ENCODE measurements around the gene NRCAM.

Gene NRCAM

DNA sequence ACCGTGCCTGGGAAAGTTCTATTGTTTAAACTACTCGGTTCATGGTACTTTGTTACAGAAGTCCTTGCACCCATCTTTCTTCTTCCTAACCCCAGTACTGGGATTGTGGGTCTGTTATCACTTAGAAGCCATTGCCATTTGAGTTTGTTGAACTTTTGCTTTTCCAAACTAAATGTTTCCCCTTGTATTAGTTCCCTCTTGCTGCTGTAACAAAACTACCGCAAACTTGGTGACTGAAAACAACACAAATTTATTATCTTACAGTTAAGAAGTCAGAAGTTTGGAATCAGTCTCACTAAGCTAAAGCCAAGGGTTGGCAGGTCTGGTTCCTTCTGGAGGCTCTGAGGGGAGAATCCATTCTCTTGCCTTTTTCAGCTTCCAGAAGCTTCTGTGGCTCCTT lies 319.2 kb downstream of the NRCAM start:
- in situ Hi-C loops (cut with HindIII; ENCODE audit: low sequenced_read_pairs), result no loop called here

DNA sequence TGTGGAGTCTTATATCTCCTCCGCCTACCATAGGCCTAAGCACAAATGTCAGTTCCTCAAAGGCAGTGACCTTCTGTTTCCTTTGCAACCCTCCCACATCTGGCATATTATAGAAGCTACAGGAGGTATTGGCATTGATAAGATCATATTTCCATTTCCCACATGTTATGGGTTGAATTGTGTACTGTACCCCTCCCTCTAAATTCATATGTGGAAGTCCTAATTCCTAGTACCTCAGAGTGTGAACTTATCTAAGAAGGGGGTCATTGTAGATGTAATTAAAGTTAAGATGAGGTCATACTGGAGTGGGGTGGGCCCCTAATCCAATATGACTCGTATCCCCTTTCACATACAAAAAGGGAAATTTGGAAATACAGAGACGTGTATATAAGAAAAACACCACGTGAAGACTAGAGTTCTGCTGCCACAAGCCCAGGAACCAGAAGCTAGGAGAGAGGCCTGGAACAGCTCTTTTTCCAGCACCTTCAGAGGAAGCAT lies 320.0 kb downstream of the NRCAM start:
- in situ Hi-C loops (cut with HindIII; ENCODE audit: low sequenced_read_pairs), result no loop called here

DNA sequence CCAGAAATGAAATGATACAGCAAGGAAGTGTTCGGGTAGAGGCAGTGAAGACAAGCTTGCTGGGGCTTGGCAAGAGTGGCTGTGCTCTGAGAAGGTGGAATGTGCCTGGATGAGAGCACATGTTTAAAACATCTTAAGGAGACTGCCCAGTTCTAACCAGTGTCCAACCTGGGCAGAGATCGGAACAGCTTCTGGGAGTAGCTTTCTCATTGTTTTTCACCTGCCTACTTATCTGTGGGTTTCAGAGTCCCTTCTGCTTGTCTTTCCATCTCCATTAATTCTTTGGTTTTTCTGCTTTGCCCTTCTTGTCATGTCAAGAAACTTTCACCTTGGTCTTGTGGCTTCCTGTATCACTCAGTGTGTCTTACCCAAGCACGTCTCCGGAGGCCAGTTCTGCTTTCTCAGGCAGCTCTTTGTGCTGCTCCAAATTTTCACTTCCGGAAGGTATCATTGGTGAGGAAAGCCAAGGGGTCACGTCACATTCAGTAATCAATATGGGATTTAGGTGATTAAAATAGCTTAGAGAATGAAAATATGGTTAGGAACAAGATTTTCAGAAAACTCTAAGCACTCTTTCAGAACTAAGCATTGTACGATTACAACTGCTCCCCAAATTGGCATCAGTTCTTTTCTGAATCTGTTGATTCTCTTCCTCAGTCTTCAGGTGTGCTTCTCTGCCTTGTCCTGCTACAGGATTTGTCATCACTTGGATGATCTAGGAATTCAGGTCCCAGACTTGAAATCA lies 320.6 kb downstream of the NRCAM start:
- in situ Hi-C loops (cut with HindIII; ENCODE audit: low sequenced_read_pairs), result no loop called here

DNA sequence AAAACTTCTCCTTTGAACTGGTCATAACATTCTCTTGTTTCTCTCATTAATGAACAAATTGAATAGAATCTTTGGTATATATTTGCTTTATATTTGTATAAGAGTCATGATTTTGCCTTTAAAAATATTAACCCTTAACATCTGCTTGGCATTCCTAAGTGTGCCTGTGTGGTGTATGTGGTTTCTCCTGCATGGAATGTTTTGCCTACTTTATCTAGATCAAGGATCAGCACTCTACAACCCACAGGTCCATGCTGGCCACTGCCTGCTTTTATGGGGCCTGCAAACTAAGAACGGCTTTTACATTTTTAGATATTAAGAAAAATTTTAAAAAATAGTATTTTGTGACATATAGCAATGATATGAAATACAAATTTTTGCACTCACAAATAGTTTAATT lies 321.8 kb downstream of the NRCAM start:
- in situ Hi-C loops (cut with HindIII; ENCODE audit: low sequenced_read_pairs), result no loop called here

DNA sequence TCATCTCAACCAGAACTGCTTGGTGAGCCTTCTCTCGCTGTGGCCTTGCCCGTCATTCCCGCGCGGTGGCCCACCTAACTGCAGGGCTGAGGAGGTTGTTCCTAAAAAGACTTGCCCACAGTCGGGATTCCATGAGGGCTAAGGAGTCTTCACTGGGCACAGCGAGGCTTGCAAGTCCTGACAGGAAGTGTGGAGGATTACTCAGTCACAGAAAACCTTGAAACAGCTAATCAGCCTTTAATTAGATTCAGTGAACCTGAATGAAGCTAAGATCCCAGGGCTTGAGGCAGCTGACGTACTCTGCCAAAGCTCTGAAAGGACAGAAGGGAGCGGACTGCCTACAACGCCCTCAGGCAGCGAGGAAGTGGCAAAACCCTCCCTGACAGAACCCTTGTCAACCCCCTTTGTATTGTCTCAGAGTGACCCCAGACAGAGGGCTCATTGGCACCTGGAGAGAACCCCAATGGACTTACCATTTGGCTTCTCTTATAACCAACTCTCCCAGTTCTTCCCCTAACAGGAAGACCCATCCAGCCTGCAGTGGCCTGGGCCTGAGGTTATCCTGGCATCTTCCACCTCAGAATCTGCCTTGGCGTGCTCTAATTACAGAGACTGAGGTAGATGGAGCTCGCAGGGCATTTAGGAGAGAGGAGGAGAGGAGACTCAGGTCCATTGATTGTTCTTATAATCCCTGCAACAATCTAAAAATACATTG lies 323.5 kb downstream of the NRCAM start:
- in situ Hi-C loops (cut with HindIII; ENCODE audit: low sequenced_read_pairs), result no loop called here

DNA sequence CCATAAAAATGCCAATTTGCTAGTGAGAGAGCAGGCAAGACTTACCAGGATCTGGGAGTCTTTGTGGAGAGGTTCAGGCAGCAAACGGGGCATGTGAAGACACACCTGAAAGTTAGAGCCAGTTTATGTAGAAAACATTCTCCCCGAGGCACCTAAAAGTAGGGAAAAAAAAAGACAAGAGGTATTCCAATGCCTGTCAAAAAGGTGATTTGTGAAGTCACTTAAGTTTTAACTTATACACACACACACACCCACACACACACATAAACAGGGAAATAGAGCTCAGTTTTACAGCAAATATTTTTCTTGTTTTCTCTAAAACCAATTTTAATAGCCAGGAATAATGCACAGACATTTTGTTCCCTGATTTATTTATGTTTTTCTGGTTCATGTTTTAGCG lies 326.0 kb downstream of the NRCAM start, which contains the start of gene LAMB4:
Gene LAMB4 (minus strand): TSS at position 101 of the 400 bp plus-strand sequence. CDS start 7,197 bp downstream, outside the sequence.
- in situ Hi-C loops (cut with HindIII; ENCODE audit: low sequenced_read_pairs), result no loop called here

DNA sequence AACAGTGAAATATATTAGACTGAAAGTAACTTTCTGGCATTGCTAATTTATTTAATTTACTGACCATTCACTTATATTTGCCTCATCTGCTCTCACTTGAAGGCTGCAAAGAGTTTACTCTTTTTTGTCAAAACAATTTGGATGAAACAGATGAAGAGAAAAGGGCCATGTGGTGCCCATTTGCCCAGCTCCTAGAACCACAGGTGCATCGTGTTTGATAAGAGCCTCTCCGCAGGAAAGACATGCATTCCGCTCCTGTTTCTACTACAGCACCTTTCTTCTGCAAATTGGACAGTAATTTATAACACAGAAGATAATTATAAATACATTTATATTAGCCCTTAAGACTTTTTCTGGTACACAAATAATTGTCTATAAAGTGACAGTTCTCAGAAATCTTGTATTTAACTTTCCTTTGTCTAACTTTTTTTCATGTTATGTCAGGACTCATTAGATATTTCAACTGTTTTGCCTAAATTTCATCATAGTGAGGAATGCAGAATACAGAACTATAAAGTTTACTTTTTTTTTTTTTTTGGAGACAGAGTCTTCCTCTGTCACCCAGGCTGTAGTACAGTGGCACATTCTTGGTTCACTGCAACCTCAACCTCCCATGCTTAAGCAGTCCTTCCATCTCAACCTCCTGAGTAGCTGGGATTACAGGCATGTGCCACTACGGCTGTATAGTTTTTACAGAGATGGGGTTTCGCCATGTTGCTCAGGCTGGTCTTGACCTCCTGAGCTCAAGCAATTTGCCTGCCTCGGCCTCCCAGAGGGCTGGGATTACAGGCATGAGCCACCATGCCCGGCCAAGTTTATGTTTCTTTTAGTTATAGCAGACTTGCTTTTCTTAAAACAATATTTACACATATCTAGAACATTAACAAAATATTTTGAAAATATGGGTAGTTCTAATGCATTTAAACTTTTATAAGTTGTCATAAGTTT lies 326.9 kb downstream of the NRCAM start:
- in situ Hi-C loops (cut with HindIII; ENCODE audit: low sequenced_read_pairs), result no loop called here

DNA sequence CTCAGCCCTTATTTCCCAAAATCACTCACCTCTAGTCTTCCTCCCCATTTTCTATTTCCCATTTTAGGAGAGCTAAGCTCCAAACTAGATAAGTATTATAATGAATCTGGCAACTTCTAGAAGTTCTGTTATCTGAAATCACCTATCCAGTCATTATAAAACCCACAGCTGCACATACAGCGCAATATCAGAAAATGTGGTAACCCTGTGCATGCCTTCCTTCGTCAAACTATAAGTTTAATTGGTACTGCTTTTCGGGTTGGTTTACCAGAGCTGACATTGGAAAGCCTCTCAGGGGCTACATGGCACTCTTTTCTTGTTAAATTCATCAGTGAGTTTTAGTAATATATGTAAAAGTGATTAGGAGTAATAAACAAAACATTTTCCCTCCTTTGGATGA lies 327.7 kb downstream of the NRCAM start:
- in situ Hi-C loops (cut with HindIII; ENCODE audit: low sequenced_read_pairs), result no loop called here

DNA sequence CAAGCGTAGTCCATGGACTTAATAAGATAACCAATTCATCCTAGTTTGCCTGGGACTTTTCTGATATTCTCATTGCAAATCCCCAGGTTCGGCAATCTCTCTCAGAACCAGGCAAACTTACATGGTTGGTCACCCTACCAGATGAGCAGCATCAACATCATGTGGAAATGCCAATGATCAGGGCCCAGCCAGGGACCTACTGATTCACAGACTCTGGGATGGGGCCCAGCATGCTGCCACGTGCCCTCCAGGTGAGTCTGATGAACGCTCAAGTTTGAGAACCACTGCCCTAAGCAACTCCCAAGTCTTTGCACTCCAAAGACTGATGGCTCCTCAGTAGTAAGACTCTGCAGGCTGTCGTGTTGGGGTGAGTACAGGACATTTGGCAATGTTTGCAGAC lies 328.8 kb downstream of the NRCAM start:
- in situ Hi-C loops (cut with HindIII; ENCODE audit: low sequenced_read_pairs), result no loop called here

DNA sequence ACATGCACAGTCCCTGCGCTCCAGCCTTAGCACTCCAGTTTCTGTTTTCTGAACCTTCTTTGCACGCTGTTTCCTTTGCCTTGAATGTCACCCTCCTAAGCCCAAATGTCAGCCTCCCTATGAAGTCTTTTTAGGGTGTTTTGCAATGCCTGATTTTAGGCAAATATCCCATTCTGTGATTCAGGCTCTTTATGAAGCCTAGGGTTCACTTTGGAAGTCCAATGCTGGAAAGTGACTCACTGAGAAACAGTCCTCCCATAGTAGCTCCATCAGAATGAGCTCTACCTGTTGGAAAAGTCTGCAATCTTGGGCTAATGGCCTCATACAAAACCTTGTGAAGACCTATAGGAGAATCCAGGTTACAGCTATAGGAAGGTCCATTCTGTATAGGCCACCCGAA lies 331.4 kb downstream of the NRCAM start:
- in situ Hi-C loops (cut with HindIII; ENCODE audit: low sequenced_read_pairs), result loop anchor here (5.0 kb wide), 1 partner anchor 67 kb away; no protein-coding TSS in a partner anchor

DNA sequence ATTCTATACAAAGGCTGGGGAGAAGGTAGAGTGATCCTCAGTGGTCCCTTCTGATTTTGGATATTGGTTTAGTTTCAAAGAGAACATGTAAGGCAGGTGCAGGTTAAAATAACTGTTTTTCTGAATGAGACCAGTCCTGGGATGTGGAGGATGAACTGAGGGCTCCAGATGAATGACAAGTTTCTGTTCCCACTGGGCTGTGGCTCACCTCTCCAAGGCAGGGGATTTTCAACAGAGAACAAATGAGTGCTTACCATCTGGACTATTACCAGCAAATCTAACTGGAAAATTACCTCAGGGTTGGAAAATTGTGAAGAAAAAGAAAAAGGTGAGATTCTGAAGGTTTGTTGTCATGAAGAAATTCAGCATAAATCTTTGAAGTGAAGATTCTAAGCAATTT lies 334.1 kb downstream of the NRCAM start:
- in situ Hi-C loops (cut with HindIII; ENCODE audit: low sequenced_read_pairs), result loop anchor here (5.0 kb wide), 1 partner anchor 70 kb away; no protein-coding TSS in a partner anchor

DNA sequence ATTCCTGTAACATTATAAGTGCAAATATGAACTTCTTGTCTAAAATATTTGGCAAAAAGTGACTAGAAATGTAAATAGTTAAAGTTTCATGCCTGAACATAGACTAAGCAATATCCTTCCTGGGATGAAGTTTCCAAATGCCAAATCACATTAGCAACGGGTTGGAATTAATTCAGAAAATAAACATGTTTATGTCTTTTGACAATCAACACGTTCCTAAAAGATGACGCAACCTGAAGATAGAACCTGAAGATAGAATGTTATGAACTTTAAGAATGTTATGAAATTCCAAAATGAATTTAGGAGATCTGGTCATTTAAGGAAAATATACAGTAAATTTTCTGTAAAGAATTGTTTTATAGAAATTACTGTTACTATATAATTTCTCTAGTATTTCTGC lies 335.3 kb downstream of the NRCAM start:
- in situ Hi-C loops (cut with HindIII; ENCODE audit: low sequenced_read_pairs), result loop anchor here (5.0 kb wide), 1 partner anchor 71 kb away; no protein-coding TSS in a partner anchor

DNA sequence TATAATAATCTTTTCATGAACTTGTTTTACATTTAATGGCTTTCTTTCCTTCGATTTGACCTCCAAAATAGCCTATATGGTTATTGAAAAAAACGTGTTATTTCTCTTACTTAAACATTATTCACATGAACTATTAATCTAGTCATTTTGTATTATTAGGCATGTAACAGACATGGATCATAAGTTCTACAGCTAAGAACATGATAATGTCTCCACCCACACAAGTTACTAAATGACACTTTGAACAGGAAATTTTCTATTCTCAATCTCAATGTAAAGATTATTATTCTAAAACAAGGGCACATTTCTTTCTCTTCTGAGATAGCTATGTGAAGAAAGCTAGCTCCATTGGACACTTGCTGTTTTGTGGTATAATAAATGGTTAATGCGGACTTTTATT lies 336.0 kb downstream of the NRCAM start:
- in situ Hi-C loops (cut with HindIII; ENCODE audit: low sequenced_read_pairs), result loop anchor here (5.0 kb wide), 1 partner anchor 72 kb away; no protein-coding TSS in a partner anchor

DNA sequence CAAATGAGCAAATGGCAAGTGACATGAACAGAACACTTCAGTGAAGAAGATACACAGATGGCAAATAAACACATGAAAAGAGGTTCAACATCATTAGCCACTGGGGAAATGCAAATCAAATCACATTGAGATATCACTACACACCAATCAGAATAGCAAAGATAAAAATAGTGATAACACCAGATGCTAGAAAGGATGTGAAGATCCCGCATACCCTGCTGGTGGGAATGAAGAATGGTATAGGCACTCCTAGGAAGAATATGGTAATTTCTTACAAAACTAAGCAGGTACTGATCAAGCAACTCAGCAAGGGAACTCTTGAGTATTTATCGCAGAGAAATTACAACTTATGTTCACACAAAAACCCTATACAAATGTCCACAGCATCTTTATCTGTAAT lies 337.3 kb downstream of the NRCAM start:
- in situ Hi-C loops (cut with HindIII; ENCODE audit: low sequenced_read_pairs), result no loop called here

DNA sequence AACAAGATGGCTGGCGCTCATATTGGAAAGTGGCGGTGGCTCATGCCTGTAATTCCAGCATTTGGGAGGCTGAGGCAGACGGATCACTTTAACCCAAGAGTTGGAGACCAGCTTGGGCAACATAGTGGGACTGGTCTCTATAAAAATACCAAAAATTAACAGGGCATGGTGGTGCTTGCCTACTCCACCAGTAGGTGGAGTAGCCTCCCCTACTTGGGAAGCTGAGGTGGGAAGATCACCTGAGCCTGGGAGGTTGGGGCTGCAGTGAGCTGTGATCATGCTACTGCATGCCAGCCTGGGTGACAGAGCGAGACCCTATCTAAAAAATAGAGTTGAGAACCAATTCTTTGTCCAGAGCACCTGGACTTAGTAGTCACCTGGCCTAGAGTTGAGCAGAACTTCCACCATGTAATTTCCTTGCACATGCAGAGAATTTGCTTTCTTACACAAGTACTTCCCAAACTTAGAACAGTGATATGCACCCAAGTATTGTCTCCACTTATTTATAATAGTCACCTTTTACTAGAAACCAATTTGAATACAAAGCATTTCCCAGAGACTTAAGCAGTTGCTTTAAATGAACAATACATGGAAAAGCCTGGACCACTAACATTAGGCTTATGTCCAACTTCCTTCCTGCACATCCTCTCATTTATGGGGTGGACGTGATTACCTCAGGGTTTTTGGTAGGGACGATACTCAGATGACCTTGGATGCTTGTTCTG lies 342.0 kb downstream of the NRCAM start:
- in situ Hi-C loops (cut with HindIII; ENCODE audit: low sequenced_read_pairs), result no loop called here

DNA sequence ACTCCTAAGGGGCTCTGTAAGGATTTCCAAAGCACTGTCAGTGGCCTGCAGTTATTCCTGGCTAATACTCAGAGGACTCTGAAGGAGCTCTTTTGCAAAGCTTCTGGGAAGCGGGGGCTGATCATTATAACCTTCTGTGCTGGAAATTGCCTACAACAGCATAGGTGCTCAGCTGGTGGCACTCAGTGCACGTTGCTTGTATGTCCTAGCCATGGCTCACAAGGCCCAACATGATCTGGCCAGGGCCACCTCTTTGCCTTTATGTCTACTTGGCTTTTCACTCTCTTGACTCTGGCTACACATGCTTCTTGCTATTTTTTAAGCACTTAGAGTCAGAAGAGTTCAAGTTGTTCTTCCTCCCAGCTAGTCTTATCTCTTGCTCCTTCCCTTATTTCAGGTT lies 343.6 kb downstream of the NRCAM start:
- in situ Hi-C loops (cut with HindIII; ENCODE audit: low sequenced_read_pairs), result no loop called here

DNA sequence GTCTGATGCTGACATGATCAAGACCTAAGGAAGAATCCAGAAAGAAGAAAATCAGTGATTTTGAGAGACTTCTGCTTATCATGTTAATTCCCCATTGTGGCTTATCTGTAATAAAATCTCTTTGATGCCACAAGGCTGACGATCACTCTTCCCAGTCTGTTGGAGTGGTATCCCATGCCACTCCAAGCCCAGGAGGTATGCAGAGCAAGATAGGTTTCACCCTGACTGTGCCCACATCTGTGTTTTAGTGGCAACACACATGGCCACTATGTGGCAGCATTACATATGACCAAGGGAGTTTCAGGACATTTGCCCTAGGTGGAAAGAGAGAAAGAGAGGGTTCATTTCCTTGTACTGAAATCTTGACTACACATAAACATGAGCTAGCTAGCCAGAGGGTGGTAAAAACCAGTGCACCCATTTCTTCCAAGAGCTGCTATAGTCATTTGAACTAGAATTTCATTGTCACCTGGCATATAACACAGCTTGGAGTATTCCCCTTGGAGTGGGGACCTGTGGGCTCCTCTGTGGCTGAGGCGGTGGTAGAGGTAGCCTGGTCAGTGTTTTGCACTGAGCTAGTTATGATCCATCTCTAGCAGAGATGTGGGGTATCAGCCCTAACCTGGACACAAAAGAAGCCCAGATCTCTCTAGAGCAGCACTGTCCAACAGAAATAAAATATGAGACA lies 346.9 kb downstream of the NRCAM start:
- in situ Hi-C loops (cut with HindIII; ENCODE audit: low sequenced_read_pairs), result no loop called here

DNA sequence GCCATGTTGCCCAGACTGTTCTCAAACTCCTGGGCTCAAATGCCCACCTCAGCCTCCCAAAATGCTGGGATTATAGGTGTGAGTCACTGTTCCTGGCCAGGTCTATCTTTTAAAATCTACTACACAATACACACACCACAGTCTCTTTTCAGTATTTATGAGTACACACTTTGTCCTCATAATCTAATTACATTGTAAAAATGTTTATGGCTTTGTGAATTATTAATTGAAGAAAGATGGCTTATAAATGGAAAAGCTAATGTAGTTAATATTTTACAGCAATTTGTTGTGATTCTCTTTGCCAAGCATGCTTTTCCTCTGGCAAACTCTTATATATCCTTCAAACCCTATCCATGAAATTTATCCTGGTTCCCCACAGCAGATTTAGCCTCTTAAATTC lies 348.1 kb downstream of the NRCAM start:
- in situ Hi-C loops (cut with HindIII; ENCODE audit: low sequenced_read_pairs), result no loop called here

DNA sequence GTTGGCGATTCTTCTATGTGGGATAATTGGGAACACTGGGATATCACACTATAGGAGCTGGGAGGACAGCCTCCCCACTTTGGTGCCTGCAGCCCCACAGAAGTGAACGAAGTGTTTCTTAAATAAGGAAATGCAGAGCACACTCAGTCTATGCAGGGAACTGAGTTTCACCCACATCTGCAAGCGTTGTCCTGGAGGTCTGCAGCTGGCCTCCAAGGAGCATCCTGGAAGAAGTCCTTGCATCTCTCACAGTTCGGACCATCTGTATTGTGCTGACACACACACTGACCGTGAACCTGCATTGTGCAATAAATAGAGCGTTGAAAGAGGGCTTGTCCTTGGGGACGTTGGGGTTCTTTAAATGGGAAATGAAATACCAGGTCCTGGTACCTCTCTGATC lies 351.9 kb downstream of the NRCAM start:
- in situ Hi-C loops (cut with HindIII; ENCODE audit: low sequenced_read_pairs), result no loop called here
